GM19467 (cell line): ENCODE measurements around the gene TMEM132D.

Experiments used
- ATAC-seq: cut with Tn5 transposase; IDR thresholded peaks from one replicate; pipeline ENCODE4 v1.9.1; 2021; ENCODE audit warnings: mild to moderate bottlenecking, moderate library complexity; ENCODE audit not compliant: unreplicated experiment

The TMEM132D gene

DNA sequence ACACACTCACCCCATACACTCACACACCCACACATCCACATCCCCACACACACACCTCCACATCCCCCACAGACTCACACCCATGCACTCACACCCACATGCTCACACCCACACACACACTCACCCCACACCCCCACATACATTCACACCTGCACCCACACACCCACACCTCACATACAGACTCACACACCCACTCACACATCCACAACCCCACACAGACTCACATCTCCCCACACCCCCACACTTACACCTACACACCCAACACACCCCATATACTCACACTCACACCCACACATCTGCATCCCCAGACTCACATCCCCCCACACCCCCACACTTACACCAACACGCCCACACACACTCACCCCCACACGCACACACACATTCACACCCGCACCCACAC, 878.8 kb downstream of the TMEM132D start:
- ATAC-seq: no peak
